ENCODE data around the gene TGFB1. TPM values are rescaled to one million over a fixed set of nuclear protein-coding genes. Genes with fewer than 3 reads are reported as not detected.

Gene TGFB1
- total RNA-seq, 2 experiments from 2014 or later = 406 to 416 TPM

- ChIA-PET CTCF (interaction anchor here (0.6 kb wide), 2 partner anchors 18 to 102 kb away, joined by 3 read pairs; no protein-coding TSS in a partner anchor), POLR2A (interaction anchor here (1.3 kb wide), 1 partner anchor 20 kb away, joined by 4 read pairs; no protein-coding TSS in a partner anchor)
- Mint-ChIP-seq H3K9me3 (no peaks in the 10 kb centered on the region), H3K27ac (peak overlapping the region; percentile 79), H3K4me3 (peak overlapping the region; percentile 30), H3K4me1 (ENCODE audit: low read depth) (peaks cover 54% of the 10 kb centered on the region), H3K36me3 (ENCODE audit: low read depth) (peaks cover 78% of the 10 kb centered on the region), H3K27me3 (no peaks in the 10 kb centered on the region)
- peak in 1 of 14 experiments; percentile 26 for DNase-seq
- Histone ChIP-seq H3K27me3 (ENCODE audit: control insufficient read depth in 1 of 2, insufficient read depth in 2 of 2, low read length in 2 of 2) (no peaks in the 10 kb centered on the region), H3K4me1 (ENCODE audit: insufficient read depth, low read length) (peaks cover 89% of the 10 kb centered on the region), H3K4me3 (ENCODE audit: low read length) (no peak overlapping the region), H3K9me3 (ENCODE audit: control insufficient read depth in 1 of 2, insufficient read depth in 1 of 2, low read length in 2 of 2) (no peaks in the 10 kb centered on the region), H3K27ac (ENCODE audit: low read depth in 1 of 2, low read length in 2 of 2) (no peak overlapping the region), H3K36me3 (ENCODE audit: insufficient read depth, low read length) (peaks cover 80% of the 10 kb centered on the region)
- no peak for ATAC-seq (ENCODE audit: poor library complexity)
- intact Hi-C loops (cut with DNase I, micrococcal nuclease) = no loop called here
- TF ChIP-seq, protein P1, sequence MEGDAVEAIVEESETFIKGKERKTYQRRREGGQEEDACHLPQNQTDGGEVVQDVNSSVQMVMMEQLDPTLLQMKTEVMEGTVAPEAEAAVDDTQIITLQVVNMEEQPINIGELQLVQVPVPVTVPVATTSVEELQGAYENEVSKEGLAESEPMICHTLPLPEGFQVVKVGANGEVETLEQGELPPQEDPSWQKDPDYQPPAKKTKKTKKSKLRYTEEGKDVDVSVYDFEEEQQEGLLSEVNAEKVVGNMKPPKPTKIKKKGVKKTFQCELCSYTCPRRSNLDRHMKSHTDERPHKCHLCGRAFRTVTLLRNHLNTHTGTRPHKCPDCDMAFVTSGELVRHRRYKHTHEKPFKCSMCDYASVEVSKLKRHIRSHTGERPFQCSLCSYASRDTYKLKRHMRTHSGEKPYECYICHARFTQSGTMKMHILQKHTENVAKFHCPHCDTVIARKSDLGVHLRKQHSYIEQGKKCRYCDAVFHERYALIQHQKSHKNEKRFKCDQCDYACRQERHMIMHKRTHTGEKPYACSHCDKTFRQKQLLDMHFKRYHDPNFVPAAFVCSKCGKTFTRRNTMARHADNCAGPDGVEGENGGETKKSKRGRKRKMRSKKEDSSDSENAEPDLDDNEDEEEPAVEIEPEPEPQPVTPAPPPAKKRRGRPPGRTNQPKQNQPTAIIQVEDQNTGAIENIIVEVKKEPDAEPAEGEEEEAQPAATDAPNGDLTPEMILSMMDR (IDR thresholded peaks at IDR 0.05) = no peak
Observed at GRCh38 chr19:41332000-41332399, 21.7 kb downstream of the TGFB1 start.

DNA sequence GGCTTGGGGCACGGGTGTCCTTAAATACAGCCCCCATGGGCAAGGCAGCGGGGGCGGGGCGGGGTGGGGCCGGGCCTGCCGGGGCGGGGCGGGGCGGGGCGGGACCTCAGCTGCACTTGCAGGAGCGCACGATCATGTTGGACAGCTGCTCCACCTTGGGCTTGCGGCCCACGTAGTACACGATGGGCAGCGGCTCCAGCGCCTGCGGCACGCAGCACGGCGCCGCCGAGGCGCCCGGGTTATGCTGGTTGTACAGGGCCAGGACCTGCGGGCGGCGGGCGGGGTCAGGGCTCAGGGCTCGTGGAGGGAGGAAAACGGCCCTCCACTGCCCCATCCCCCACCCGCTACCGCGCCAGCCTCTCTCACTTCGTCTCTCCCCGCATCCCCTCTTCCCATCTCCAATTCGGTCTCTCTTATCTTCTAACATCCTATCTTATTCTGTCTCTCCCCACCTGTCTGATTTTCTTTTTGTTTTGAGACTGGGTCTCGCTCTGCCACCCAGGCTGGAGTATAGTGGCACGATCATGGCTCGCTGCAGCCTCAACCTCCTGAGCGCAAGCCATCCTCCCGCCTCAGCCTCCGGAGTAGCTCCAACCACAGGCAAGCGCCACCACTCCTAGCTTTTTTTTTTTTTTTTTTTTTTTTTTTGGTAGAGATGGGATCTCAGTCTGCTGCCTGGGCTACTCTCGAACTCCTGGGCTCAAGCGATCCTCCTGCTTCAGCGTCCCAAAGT is 22.6 kb downstream of the TGFB1 start:
- Histone ChIP-seq H3K27me3 (ENCODE audit: control insufficient read depth in 1 of 2, insufficient read depth in 2 of 2, low read length in 2 of 2) (no peaks in the 10 kb centered on the region), H3K4me1 (ENCODE audit: insufficient read depth, low read length) (peaks cover 94% of the 10 kb centered on the region), H3K9me3 (ENCODE audit: control insufficient read depth in 1 of 2, insufficient read depth in 1 of 2, low read length in 2 of 2) (no peaks in the 10 kb centered on the region), H3K4me3 (ENCODE audit: low read length) (no peak overlapping the region), H3K36me3 (ENCODE audit: insufficient read depth, low read length) (peaks cover 71% of the 10 kb centered on the region), H3K27ac (ENCODE audit: low read depth in 1 of 2, low read length in 2 of 2) (no peak overlapping the region)
- DNase-seq (peak in 1 of 14 experiments; percentile 46), ATAC-seq (ENCODE audit: poor library complexity) (no peak)
- Mint-ChIP-seq H3K4me3 (peak overlapping the region; percentile 53), H3K9me3 (no peaks in the 10 kb centered on the region), H3K36me3 (ENCODE audit: low read depth) (peaks cover 80% of the 10 kb centered on the region), H3K4me1 (ENCODE audit: low read depth) (peaks cover 63% of the 10 kb centered on the region), H3K27ac (peak overlapping the region; percentile 81), H3K27me3 (no peaks in the 10 kb centered on the region)
- TF ChIP-seq, protein P1 (IDR thresholded peaks at IDR 0.05) = no peak
- ChIA-PET POLR2A (interaction anchor here (5.6 kb wide), 1 partner anchor 21 kb away, joined by 106 read pairs; the partner anchor contains the start of gene TGFB1), CTCF (interaction anchor here (0.6 to 0.7 kb wide), 3 partner anchors 73 to 958 kb away, joined by 3 read pairs; no protein-coding TSS in a partner anchor)
- intact Hi-C loops (cut with DNase I, micrococcal nuclease) = no loop called here

DNA sequence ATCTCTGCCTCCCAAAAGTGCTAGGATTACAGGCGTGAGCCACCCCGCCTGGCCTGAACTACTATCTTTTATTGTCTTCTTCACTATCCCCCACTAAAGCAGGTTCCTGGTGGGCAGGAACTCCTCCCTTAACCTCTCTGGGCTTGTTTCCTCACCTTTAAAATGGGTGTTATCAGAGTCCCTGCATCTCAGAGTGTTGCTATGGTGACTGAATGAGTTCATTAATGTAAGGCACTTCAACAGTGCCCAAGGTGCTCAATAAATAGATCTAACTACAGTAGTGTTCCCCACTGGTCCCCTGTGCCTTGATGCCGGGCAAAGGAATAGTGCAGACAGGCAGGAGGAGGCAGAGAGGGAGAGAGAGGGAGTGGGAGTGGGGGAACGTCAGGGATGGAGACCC is 23.2 kb downstream of the TGFB1 start:
- Mint-ChIP-seq H3K27ac (peak overlapping the region; percentile 81), H3K9me3 (no peaks in the 10 kb centered on the region), H3K36me3 (ENCODE audit: low read depth) (peaks cover 78% of the 10 kb centered on the region), H3K4me1 (ENCODE audit: low read depth) (peaks cover 65% of the 10 kb centered on the region), H3K27me3 (no peaks in the 10 kb centered on the region), H3K4me3 (peak overlapping the region; percentile 78)
- Histone ChIP-seq H3K27ac (ENCODE audit: low read depth in 1 of 2, low read length in 2 of 2) (no peak overlapping the region), H3K4me1 (ENCODE audit: insufficient read depth, low read length) (peaks cover 94% of the 10 kb centered on the region), H3K4me3 (ENCODE audit: low read length) (no peak overlapping the region), H3K36me3 (ENCODE audit: insufficient read depth, low read length) (peaks cover 65% of the 10 kb centered on the region), H3K9me3 (ENCODE audit: control insufficient read depth in 1 of 2, insufficient read depth in 1 of 2, low read length in 2 of 2) (no peaks in the 10 kb centered on the region), H3K27me3 (ENCODE audit: control insufficient read depth in 1 of 2, insufficient read depth in 2 of 2, low read length in 2 of 2) (no peaks in the 10 kb centered on the region)
- CTCF ChIA-PET = no interaction called here
- POLR2A ChIA-PET = interaction anchor here (5.6 kb wide), 1 partner anchor 21 kb away, joined by 106 read pairs; the partner anchor contains the start of gene TGFB1
- intact Hi-C loops (cut with DNase I, micrococcal nuclease) = no loop called here
- DNase-seq (peak in 3 of 14 experiments; percentile 30 to 43 (median 40)), ATAC-seq (ENCODE audit: poor library complexity) (no peak)
- TF ChIP-seq, protein P1 (IDR thresholded peaks at IDR 0.05) = no peak
